Activated CD4-positive, alpha-beta T cell treated with anti-CD3 and anti-CD28 coated beads, Interleukin-10, Interleukin-2, amounts not matched to agents 100 ng/mL and 50 ng/mL, durations not matched to agents 16 hours and 8 hours (primary cell): Measurements from ENCODE around the gene RPUSD4.

Source experiments
- DNase-seq: peaks from one replicate; pipeline ENCODE4 v3.0.0-alpha.2; 2020

The RPUSD4 gene

GRCh38 chr11:126176853-126177470 lies 34.5 kb downstream of the RPUSD4 start:
- DNase-seq = no peak

GRCh38 chr11:126175393-126175792 lies 36.1 kb downstream of the RPUSD4 start:
- DNase-seq = no peak

GRCh38 chr11:126174816-126175215 lies 36.6 kb downstream of the RPUSD4 start:
- no peak for DNase-seq

- DNase-seq = no peak
These were observed 38.2 kb downstream of the RPUSD4 start for GRCh38 chr11:126173257-126173656.

- DNase-seq = no peak
These were observed 38.8 kb downstream of the RPUSD4 start for GRCh38 chr11:126172596-126173038.

- DNase-seq = no peak
These were observed 42.2 kb downstream of the RPUSD4 start for GRCh38 chr11:126169291-126169690.

GRCh38 chr11:126167488-126167887 lies 44.0 kb downstream of the RPUSD4 start:
- DNase-seq = no peak

GRCh38 chr11:126166413-126166812 lies 45.0 kb downstream of the RPUSD4 start:
- no peak for DNase-seq

- DNase-seq = no peak
These were observed 45.7 kb downstream of the RPUSD4 start for GRCh38 chr11:126165757-126166156.

GRCh38 chr11:126165311-126165720 lies 46.1 kb downstream of the RPUSD4 start:
- no peak for DNase-seq

- no peak for DNase-seq
These were observed 46.7 kb downstream of the RPUSD4 start for GRCh38 chr11:126164781-126165180.

GRCh38 chr11:126163779-126164178 lies 47.7 kb downstream of the RPUSD4 start:
- no peak for DNase-seq

- no peak for DNase-seq
These were observed 48.3 kb downstream of the RPUSD4 start for GRCh38 chr11:126163074-126163700.

- no peak for DNase-seq
These were observed 49.0 kb downstream of the RPUSD4 start for GRCh38 chr11:126162306-126163030.

- DNase-seq = no peak
These were observed 50.4 kb downstream of the RPUSD4 start for GRCh38 chr11:126161023-126161391.

- DNase-seq = no peak
These were observed 51.0 kb downstream of the RPUSD4 start for GRCh38 chr11:126160345-126161022.

GRCh38 chr11:126159719-126160344 lies 51.6 kb downstream of the RPUSD4 start:
- DNase-seq = no peak

- DNase-seq = no peak
These were observed 53.2 kb downstream of the RPUSD4 start for GRCh38 chr11:126158054-126158791.

GRCh38 chr11:126157326-126158030 lies 54.0 kb downstream of the RPUSD4 start:
- DNase-seq = no peak

GRCh38 chr11:126156814-126157213 lies 54.6 kb downstream of the RPUSD4 start:
- no peak for DNase-seq

GRCh38 chr11:126155402-126156187 lies 55.9 kb downstream of the RPUSD4 start:
- no peak for DNase-seq
